Measurements from ENCODE around the gene LRP1. TPM values are rescaled to one million over a fixed set of nuclear protein-coding genes. Genes with fewer than 3 reads are reported as not detected.

The LRP1 gene
- total and polyA plus RNA-seq, 2 of the 13 experiments (the other 11 are each of a cell fraction or from before 2014, with no cell fraction given), result 14.7 to 30.8 TPM

DNA sequence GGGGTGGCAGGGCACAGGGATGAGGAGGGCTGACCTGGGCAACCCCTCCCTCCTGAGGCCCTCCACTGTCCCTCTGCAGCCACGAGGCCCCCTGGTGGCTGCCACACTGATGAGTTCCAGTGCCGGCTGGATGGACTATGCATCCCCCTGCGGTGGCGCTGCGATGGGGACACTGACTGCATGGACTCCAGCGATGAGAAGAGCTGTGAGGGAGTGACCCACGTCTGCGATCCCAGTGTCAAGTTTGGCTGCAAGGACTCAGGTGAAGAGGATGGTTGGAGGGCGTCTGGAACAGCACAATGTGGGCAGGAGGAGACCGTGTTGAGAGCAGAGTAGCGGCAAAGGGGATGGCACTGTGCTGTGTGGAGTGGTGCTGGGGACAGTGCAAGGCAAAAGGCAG, 44.8 kb downstream of the LRP1 start (continued):
- peak; percentile 55; the same call in 1 of the 2 replicates for TF ChIP-seq PITX1 (CRISPR knock-in tag; IDR thresholded peaks at IDR 0.05)
- no peak for TF ChIP-seq XBP1 (CRISPR knock-in tag; IDR thresholded peaks at IDR 0.05)
- TF ChIP-seq ARNTL (CRISPR knock-in tag; IDR thresholded peaks at IDR 0.05), result no peak
- peak; percentile 42 for TF ChIP-seq TEAD3 (CRISPR knock-in tag; optimal IDR thresholded peaks at IDR 0.05; ENCODE audit: borderline replicate concordance)
- no peak for TF ChIP-seq REST (IDR thresholded peaks at IDR 0.05; ENCODE audit: borderline replicate concordance in 1 of 2, low read depth in 1 of 2, low read length in 2 of 2)
- TF ChIP-seq SOX13 (IDR thresholded peaks at IDR 0.05), result no peak
- TF ChIP-seq SOX13 (CRISPR knock-in tag; conservative IDR thresholded peaks at IDR 0.05 in 1 of 2, IDR thresholded peaks at IDR 0.05 in 1 of 2), result 0 out of 4 replicates have a peak, but pooled peaks of 1 of the 2 experiments have one; percentile 10
- peak; percentile 99 for TF ChIP-seq ZNF672 (CRISPR knock-in tag; IDR thresholded peaks at IDR 0.05)
- TF ChIP-seq SALL1 (CRISPR knock-in tag; IDR thresholded peaks at IDR 0.05), result peak; percentile 37; the same call in 1 of the 2 replicates
- TF ChIP-seq RXRB (CRISPR knock-in tag; IDR thresholded peaks at IDR 0.05; ENCODE audit: borderline replicate concordance), result 0 out of 2 replicates have a peak, but pooled peaks have one; percentile 15
- no peak for TF ChIP-seq ZNF530 (CRISPR knock-in tag; IDR thresholded peaks at IDR 0.05; ENCODE audit: low read depth)
- peak; percentile 48; the same call in 1 of the 2 replicates for TF ChIP-seq SAP130 (CRISPR knock-in tag; IDR thresholded peaks at IDR 0.05; ENCODE audit: low read depth)
- no peak for TF ChIP-seq THYN1 (CRISPR knock-in tag; IDR thresholded peaks at IDR 0.05; ENCODE audit: borderline replicate concordance, low read depth)
- no peak for TF ChIP-seq MTF1 (CRISPR knock-in tag; IDR thresholded peaks at IDR 0.05)
- TF ChIP-seq ZNF768 (CRISPR knock-in tag; IDR thresholded peaks at IDR 0.05), result 0 out of 2 replicates have a peak, but pooled peaks have one; percentile 25
- TF ChIP-seq ZBTB4 (CRISPR knock-in tag; IDR thresholded peaks at IDR 0.05; ENCODE audit: borderline replicate concordance), result no peak
- 0 out of 2 replicates have a peak, but pooled peaks have one; percentile 33 for TF ChIP-seq ZBTB7B (CRISPR knock-in tag; IDR thresholded peaks at IDR 0.05)
- TF ChIP-seq TFE3 (CRISPR knock-in tag; IDR thresholded peaks at IDR 0.05), result no peak
- TF ChIP-seq TIGD3 (CRISPR knock-in tag; IDR thresholded peaks at IDR 0.05; ENCODE audit: borderline replicate concordance), result no peak
- TF ChIP-seq ZFX (CRISPR knock-in tag; IDR thresholded peaks at IDR 0.05; ENCODE audit: low read depth), result peak; percentile 38; the same call in 1 of the 2 replicates

Data from HepG2 (cell line).